ENCODE data around the gene GAK. TPM values are rescaled to one million over a fixed set of nuclear protein-coding genes. Genes with fewer than 3 reads are reported as not detected.

Gene GAK
- total and polyA plus RNA-seq, 4 donors = 27.4 to 69.7 (median 47.0) TPM

- H3K4me1 ChIP-seq (ENCODE audit: control insufficient read depth in 4 of 4, insufficient read depth in 4 of 4, low read length in 3 of 4) = peaks cover 0 to 6% (median 2%) of the 10 kb centered on the region in 4 donors
- no peak for DNase-seq (ENCODE audit: low spot score)
- no peak overlapping the region for H3K27ac ChIP-seq (ENCODE audit: low read depth in 1 of 2, low read length in 2 of 2)
These were observed 20.1 kb downstream of the GAK start for GRCh38 chr4:911871-912490.

More at GRCh38 chr4:911871-912490, 20.1 kb downstream of the GAK start:
- Histone ChIP-seq H3K4me3 (ENCODE audit: low read depth in 1 of 3, low read length in 3 of 3) (no peak overlapping the region), H3K9me3 (ENCODE audit: control insufficient read depth in 4 of 4, low read length in 3 of 4) (no peaks in the 10 kb centered on the region), H3K9ac (ENCODE audit: low read depth in 1 of 2, low read length in 2 of 2) (no peak overlapping the region), H3K27me3 (ENCODE audit: control insufficient read depth in 4 of 4, insufficient read depth in 4 of 4, low read length in 3 of 4) (no peaks in the 10 kb centered on the region), H3K36me3 (ENCODE audit: control insufficient read depth in 4 of 4, insufficient read depth in 3 of 4, low read depth in 1 of 4, low read length in 3 of 4) (peaks cover 4 to 30% (median 11%) of the 10 kb centered on the region in 4 donors)
- TF ChIP-seq ATF3 (IDR thresholded peaks at IDR 0.05) (no peak), REST (IDR thresholded peaks at IDR 0.05) (no peak), NR2F2 (IDR thresholded peaks at IDR 0.05) (no peak), GABPA (IDR thresholded peaks at IDR 0.05 in 1 of 2, conservative IDR thresholded peaks at IDR 0.05 in 1 of 2) (no peak), JUND (IDR thresholded peaks at IDR 0.05) (no peak), YY1 (IDR thresholded peaks at IDR 0.05) (no peak), RXRA (IDR thresholded peaks at IDR 0.05) (no peak), MAX (IDR thresholded peaks at IDR 0.05) (no peak), EGR1 (IDR thresholded peaks at IDR 0.05; ENCODE audit: low read depth in 2 of 2) (no peak), CTCF (IDR thresholded peaks at IDR 0.05; ENCODE audit: low read depth, low read length, missing input control) (no peak), FOXA1 (IDR thresholded peaks at IDR 0.05) (no peak), TAF1 (conservative IDR thresholded peaks at IDR 0.05) (no peak)
- WGBS = 92% methylated on average over 29 of the region's 29 CpGs
